PC-9 (cell line): Measurements from ENCODE around the gene PCDH9. TPM values are rescaled to one million over a fixed set of nuclear protein-coding genes. Genes with fewer than 3 reads are reported as not detected.

Experiments
- BruUV-seq: library from RNA; stranded (reverse); fragments of 400-500 nt; replicated peaks from 2 replicates; lab custom pipeline; 2021; lab: Mats Ljungman, UMichigan
- CTCF ChIA-PET: fragments of 300-600 bp; sonication (Branson Sonifier 250); formaldehyde crosslinking; loops from one replicate; lab custom pipeline; 2022; ENCODE audit warnings: antibody characterized with exemption; lab: Charles Lee
- POLR2A ChIA-PET: fragments of 300-600 bp; sonication (Branson Sonifier 250); formaldehyde crosslinking; loops from one replicate; lab custom pipeline; 2022; ENCODE audit warnings: antibody characterized with exemption; ENCODE audit not compliant: unreplicated experiment; lab: Charles Lee
- DNase-seq, 2 experiments: peaks; one replicate each; pipeline versions ENCODE4 v3.0.0 to v3.0.0-alpha.2; 2015 to 2022; ENCODE audit warnings: mixed read lengths in 1 of 2
- H2AFZ ChIP-seq: fragments of 200-600 bp; sonication (generic); 2 replicates; pipeline ENCODE4 v1.8.1; 2017; ENCODE audit warnings: antibody characterized with exemption
- H3F3A ChIP-seq: fragments of 200-600 bp; sonication (generic); 2 replicates; pipeline ENCODE4 v1.8.1; 2017; ENCODE audit warnings: antibody characterized with exemption, mild to moderate bottlenecking, low read depth; ENCODE audit not compliant: insufficient read depth
- H3K27ac ChIP-seq: fragments of 200-600 bp; sonication (generic); 2 replicates; pipeline ENCODE4 v1.6.1; 2016; ENCODE audit warnings: mixed run types
- H3K27me3 ChIP-seq: fragments of 200-600 bp; sonication (generic); 2 replicates; pipeline ENCODE4 v1.6.1; 2016; ENCODE audit warnings: low read depth, mixed run types; ENCODE audit not compliant: insufficient read depth
- H3K36me3 ChIP-seq: fragments of 200-600 bp; sonication (generic); 2 replicates; pipeline ENCODE4 v1.6.1; 2016; ENCODE audit warnings: low read depth, mixed run types
- H3K4me1 ChIP-seq: fragments of 200-600 bp; sonication (generic); replicated peaks from 2 replicates; pipeline ENCODE4 v1.6.1; 2016; ENCODE audit warnings: mixed run types; ENCODE audit not compliant: insufficient read depth
- H3K4me2 ChIP-seq: fragments of 200-600 bp; sonication (generic); 2 replicates; pipeline ENCODE4 v1.6.1; 2017; ENCODE audit warnings: mixed run types
- H3K4me3 ChIP-seq: fragments of 200-600 bp; sonication (generic); 2 replicates; pipeline ENCODE4 v1.6.1; 2016; ENCODE audit warnings: mixed run types
- H3K79me2 ChIP-seq: fragments of 200-600 bp; sonication (generic); 2 replicates; pipeline ENCODE4 v1.6.1; 2017; ENCODE audit warnings: low read depth, mixed run types
- H3K9me2 ChIP-seq: fragments of 200-600 bp; sonication (generic); 2 replicates; pipeline ENCODE4 v1.8.1; 2017; ENCODE audit warnings: mild to moderate bottlenecking; ENCODE audit not compliant: insufficient read depth
- H3K9me3 ChIP-seq: fragments of 200-600 bp; sonication (generic); 2 replicates; pipeline ENCODE4 v1.8.1; 2016; ENCODE audit warnings: low read depth; ENCODE audit not compliant: insufficient read depth
- H4K20me1 ChIP-seq: fragments of 200-600 bp; sonication (generic); 2 replicates; pipeline ENCODE4 v1.8.1; 2017; ENCODE audit not compliant: insufficient read depth
- CTCF ChIP-seq: fragments of 200-600 bp; sonication (generic); conservative IDR thresholded peaks from 2 replicates; pipeline ENCODE4 v1.6.1; 2017; ENCODE audit warnings: mixed run types, antibody characterized with exemption, mild to moderate bottlenecking, moderate library complexity
- EZH2 ChIP-seq: fragments of 200-600 bp; sonication (generic); IDR thresholded peaks from 2 replicates; pipeline ENCODE4 v1.8.0; 2017; ENCODE audit warnings: antibody characterized with exemption, low read depth
- intact Hi-C: fragments of 100-400 bp; cut with micrococcal nuclease; formaldehyde crosslinking; loops from one replicate; pipeline ENCODE4 v1.10.0; 2022; ENCODE audit not compliant: unreplicated experiment
- total RNA-seq: library from RNA; stranded (reverse); gene quantifications from 2 replicates; pipeline ENCODE4 v1.2.3, GENCODE V29; 2021

Gene PCDH9
- total RNA-seq, 1 experiment from 2014 or later: 0.37 TPM

- BruUV-seq: no TSS peak
- 0 out of 2 replicates have a peak, but pooled peaks cover 4% of the 10 kb centered on the region for H4K20me1 ChIP-seq
- H3K9me3 ChIP-seq: no peaks in the 10 kb centered on the region
- intact Hi-C loops: no loop called here
- no peak overlapping the region for H3K4me2 ChIP-seq
- H3K79me2 ChIP-seq: no peaks in the 10 kb centered on the region
- H2AFZ ChIP-seq: no peak overlapping the region
- ChIA-PET POLR2A (no interaction called here), CTCF (no interaction called here)
- H3K9me2 ChIP-seq: no peaks in the 10 kb centered on the region
- no peak overlapping the region for H3K4me3 ChIP-seq
- no peak overlapping the region for H3K27ac ChIP-seq
- no peak for TF ChIP-seq CTCF
- H3F3A ChIP-seq: no peaks in the 10 kb centered on the region
- no peak for DNase-seq
- no peaks in the 10 kb centered on the region for H3K27me3 ChIP-seq
- no peaks in the 10 kb centered on the region for H3K4me1 ChIP-seq
- H3K36me3 ChIP-seq: no peaks in the 10 kb centered on the region
These were observed 761.5 kb downstream of the PCDH9 start for GRCh38 chr13:66468656-66469055.

DNA sequence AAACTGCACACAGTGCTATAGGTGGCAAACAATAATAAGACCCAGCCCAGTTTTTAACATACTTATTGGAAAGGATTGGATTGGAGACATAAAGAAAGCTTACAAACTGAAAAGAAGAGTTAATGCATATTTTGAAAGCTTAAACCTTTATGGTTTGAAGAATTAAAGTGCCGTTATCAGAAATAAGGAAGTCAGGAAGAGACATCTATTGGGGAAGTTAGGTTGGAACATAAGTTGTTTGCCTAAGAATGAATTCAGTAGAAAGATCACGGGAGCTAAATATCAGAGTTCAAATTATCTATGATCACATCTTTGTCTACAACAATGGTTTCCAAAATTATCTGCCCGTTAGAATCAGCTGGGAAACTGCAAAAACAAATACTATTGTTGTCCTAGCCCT is 767.9 kb downstream of the PCDH9 start:
- H3K27ac ChIP-seq: no peak overlapping the region
- no peaks in the 10 kb centered on the region for H3K79me2 ChIP-seq
- intact Hi-C loops: no loop called here
- H3K9me2 ChIP-seq: no peaks in the 10 kb centered on the region
- H3K4me3 ChIP-seq: no peak overlapping the region
- 0 out of 2 replicates have a peak, but pooled peaks cover 4% of the 10 kb centered on the region for H4K20me1 ChIP-seq
- DNase-seq: no peak
- no TSS peak for BruUV-seq
- no peak for TF ChIP-seq EZH2
- no peak for TF ChIP-seq CTCF
- H3K9me3 ChIP-seq: no peaks in the 10 kb centered on the region; the same call in 1 of the 2 replicates
- no peak overlapping the region for H3K4me2 ChIP-seq
- ChIA-PET POLR2A (no interaction called here), CTCF (no interaction called here)
- H3K36me3 ChIP-seq: no peaks in the 10 kb centered on the region
- H3K4me1 ChIP-seq: no peaks in the 10 kb centered on the region
- H3K27me3 ChIP-seq: no peaks in the 10 kb centered on the region
- no peaks in the 10 kb centered on the region for H3F3A ChIP-seq
- H2AFZ ChIP-seq: no peak overlapping the region

- CTCF ChIA-PET: no interaction called here
- no peaks in the 10 kb centered on the region; the same call in 1 of the 2 replicates for H3K9me3 ChIP-seq
These were observed 769.1 kb downstream of the PCDH9 start for GRCh38 chr13:66461021-66461420.

More at GRCh38 chr13:66461021-66461420, 769.1 kb downstream of the PCDH9 start:
- Histone ChIP-seq H2AFZ (no peak overlapping the region), H3K79me2 (no peaks in the 10 kb centered on the region), H3K4me1 (no peaks in the 10 kb centered on the region), H4K20me1 (0 out of 2 replicates have a peak, but pooled peaks cover under 1% of the 10 kb centered on the region), H3K4me3 (no peak overlapping the region), H3K4me2 (no peak overlapping the region), H3K27me3 (no peaks in the 10 kb centered on the region), H3K36me3 (no peaks in the 10 kb centered on the region), H3K27ac (no peak overlapping the region), H3F3A (no peaks in the 10 kb centered on the region), H3K9me2 (no peaks in the 10 kb centered on the region)
- no peak for TF ChIP-seq EZH2
- no peak for TF ChIP-seq CTCF
- DNase-seq: no peak
- BruUV-seq: no TSS peak
- intact Hi-C loops: no loop called here
- POLR2A ChIA-PET: no interaction called here
